ENCODE results near the gene SLC22A23. TPM values are rescaled to one million over a fixed set of nuclear protein-coding genes. Genes with fewer than 3 reads are reported as not detected.

Gene SLC22A23
- total RNA-seq, 4 donors from 2014 or later = 9.0 to 25.1 (median 13.9) TPM

- TF ChIP-seq, protein P1, sequence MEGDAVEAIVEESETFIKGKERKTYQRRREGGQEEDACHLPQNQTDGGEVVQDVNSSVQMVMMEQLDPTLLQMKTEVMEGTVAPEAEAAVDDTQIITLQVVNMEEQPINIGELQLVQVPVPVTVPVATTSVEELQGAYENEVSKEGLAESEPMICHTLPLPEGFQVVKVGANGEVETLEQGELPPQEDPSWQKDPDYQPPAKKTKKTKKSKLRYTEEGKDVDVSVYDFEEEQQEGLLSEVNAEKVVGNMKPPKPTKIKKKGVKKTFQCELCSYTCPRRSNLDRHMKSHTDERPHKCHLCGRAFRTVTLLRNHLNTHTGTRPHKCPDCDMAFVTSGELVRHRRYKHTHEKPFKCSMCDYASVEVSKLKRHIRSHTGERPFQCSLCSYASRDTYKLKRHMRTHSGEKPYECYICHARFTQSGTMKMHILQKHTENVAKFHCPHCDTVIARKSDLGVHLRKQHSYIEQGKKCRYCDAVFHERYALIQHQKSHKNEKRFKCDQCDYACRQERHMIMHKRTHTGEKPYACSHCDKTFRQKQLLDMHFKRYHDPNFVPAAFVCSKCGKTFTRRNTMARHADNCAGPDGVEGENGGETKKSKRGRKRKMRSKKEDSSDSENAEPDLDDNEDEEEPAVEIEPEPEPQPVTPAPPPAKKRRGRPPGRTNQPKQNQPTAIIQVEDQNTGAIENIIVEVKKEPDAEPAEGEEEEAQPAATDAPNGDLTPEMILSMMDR (IDR thresholded peaks at IDR 0.05; ENCODE audit: low read depth) = no peak
Measured at GRCh38 chr6:3359101-3359752, 97.6 kb downstream of the SLC22A23 start.

- TF ChIP-seq, protein P1 (IDR thresholded peaks at IDR 0.05; ENCODE audit: low read depth) = no peak
Measured at GRCh38 chr6:3358413-3359100, 98.3 kb downstream of the SLC22A23 start.

DNA sequence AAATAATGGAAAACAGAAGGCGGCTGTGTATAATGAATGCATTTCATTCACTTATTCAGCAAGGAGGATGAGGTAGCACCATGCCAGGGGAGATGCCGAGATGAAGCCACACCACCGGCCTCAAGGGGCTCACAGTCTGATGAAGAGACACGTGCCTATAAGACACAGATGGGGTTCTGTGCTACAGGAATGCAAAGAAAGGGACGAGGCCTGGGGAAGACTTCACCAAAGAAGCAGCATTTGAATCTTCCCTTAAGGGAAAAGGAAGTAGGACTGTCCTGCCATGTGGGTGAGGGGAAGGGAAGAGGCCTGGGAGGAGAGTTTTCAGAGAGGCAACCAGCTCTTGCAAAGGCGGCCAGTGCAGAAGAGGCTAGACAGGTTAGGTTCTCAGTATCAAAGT is 99.2 kb downstream of the SLC22A23 start:
- TF ChIP-seq, protein P1 (IDR thresholded peaks at IDR 0.05; ENCODE audit: low read depth) = no peak

- TF ChIP-seq, protein P1 (IDR thresholded peaks at IDR 0.05; ENCODE audit: low read depth) = no peak
Measured at GRCh38 chr6:3356824-3357420, 99.9 kb downstream of the SLC22A23 start.

GRCh38 chr6:3356056-3356823 is 100.6 kb downstream of the SLC22A23 start:
- TF ChIP-seq, protein P1 (IDR thresholded peaks at IDR 0.05; ENCODE audit: low read depth) = no peak

DNA sequence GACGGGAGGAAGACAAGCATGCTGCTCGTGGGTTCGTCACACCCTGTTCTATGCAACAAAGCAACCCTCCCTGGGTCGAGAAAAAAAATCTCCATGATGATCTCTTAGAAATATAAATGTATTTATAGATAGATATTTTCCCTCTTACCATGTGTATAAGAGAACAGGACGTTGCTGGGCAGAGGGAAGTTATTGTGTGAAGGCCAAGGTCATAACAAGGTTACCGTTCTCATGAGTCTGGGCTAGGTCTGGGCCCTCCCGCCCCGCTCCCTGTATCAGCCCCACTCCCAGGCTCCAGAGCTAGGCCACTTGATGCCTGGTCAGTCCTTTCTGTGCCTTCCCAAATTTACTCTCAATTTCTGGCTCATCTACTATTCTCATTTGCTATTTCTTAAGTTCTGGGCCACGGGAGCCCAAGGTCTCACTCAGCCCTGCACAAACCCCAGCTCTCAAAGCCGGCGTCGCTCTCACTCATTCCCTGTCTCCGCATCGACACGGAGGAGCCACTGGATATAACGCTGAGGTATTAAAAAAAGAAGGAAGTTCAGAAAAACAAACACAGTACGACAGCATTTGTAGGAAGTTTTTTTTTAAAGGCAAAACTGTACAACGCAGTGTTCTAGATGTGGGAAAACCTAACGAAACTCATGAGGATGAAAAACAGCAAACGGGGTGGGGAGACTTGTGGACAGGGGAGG is 101.3 kb downstream of the SLC22A23 start:
- TF ChIP-seq, protein P1 (IDR thresholded peaks at IDR 0.05; ENCODE audit: low read depth) = no peak
